SK-N-SH (cell line): ENCODE results near the gene PDE4D. TPM values are rescaled to one million over a fixed set of nuclear protein-coding genes. Genes with fewer than 3 reads are reported as not detected.

ENCODE experiments used
- CTCF ChIA-PET: fragments of 300-600, 350-600 bp; formaldehyde crosslinking; extraction: SDS; loops from one replicate; lab custom pipeline; 2021; lab: Yijun Ruan, JAX
- POLR2A ChIA-PET: fragments of 350-600 bp; sonication (Branson Sonifier 250); formaldehyde crosslinking; extraction: SDS; loops from one replicate; lab custom pipeline; 2020; ENCODE audit warnings: antibody characterized with exemption, inconsistent platforms; lab: Yijun Ruan, JAX
- DNase-seq: peaks from one replicate; pipeline ENCODE4 v3.0.0; 2012
- H2AFZ ChIP-seq: fragments of 200-600 bp; sonication (generic); 2 replicates; pipeline ENCODE4 v1.8.1; 2016; ENCODE audit warnings: antibody characterized with exemption, mild to moderate bottlenecking, low read depth
- H3F3A ChIP-seq: fragments of 200-600 bp; sonication (generic); replicated peaks from 2 replicates; pipeline ENCODE3; 2016; ENCODE audit warnings: antibody characterized with exemption, mild to moderate bottlenecking; ENCODE audit not compliant: insufficient read depth
- H3K27ac ChIP-seq, 2 experiments: fragments of 200-500 bp in 1 of 2; fragments of 200-600 bp in 1 of 2; sonication (Bioruptor generic) in 1 of 2; sonication (generic), shearing (Covaris generic) in 1 of 2; 2 replicates each; pipeline versions ENCODE4 v1.5.1 to v1.6.1; 2014 to 2016; ENCODE audit warnings: low read depth in 2 of 2, inconsistent platforms in 1 of 2, low read length in 1 of 2, mild to moderate bottlenecking in 1 of 2, mixed read lengths in 1 of 2
- H3K27me3 ChIP-seq: fragments of 200-600 bp; sonication (generic), shearing (Covaris generic); 2 replicates; pipeline ENCODE4 v1.6.1; 2016; ENCODE audit warnings: mixed run types; ENCODE audit not compliant: insufficient read depth
- H3K36me3 ChIP-seq, 2 experiments: fragments of 200-500 bp in 1 of 2; fragments of 200-600 bp in 1 of 2; sonication (Bioruptor generic) in 1 of 2; sonication (generic) in 1 of 2; replicated peaks in 1 of 2; 2 replicates each; pipeline versions ENCODE3 to v1.5.1; 2014 to 2016; ENCODE audit warnings: low read length in 1 of 2, mild to moderate bottlenecking in 1 of 2; ENCODE audit not compliant: insufficient read depth in 2 of 2, control insufficient read depth in 1 of 2
- H3K4me1 ChIP-seq, 2 experiments: fragments of 200-500 bp in 1 of 2; fragments of 200-600 bp in 1 of 2; sonication (Bioruptor generic) in 1 of 2; sonication (generic), shearing (Covaris generic) in 1 of 2; 2 replicates each; pipeline versions ENCODE4 v1.5.1 to v1.6.1; 2014 to 2016; ENCODE audit warnings: low read depth in 1 of 2, low read length in 1 of 2, mixed run types in 1 of 2; ENCODE audit not compliant: insufficient read depth in 2 of 2, control insufficient read depth in 1 of 2
- H3K4me2 ChIP-seq: fragments of 200-600 bp; sonication (generic), shearing (Covaris generic); 2 replicates; pipeline ENCODE4 v1.6.1; 2017; ENCODE audit warnings: mixed run types
- H3K4me3 ChIP-seq, 2 experiments: fragments of 200-500 bp in 1 of 2; fragments of 200-600 bp in 1 of 2; sonication (Bioruptor generic) in 1 of 2; sonication (generic), shearing (Covaris generic) in 1 of 2; 2 replicates each; pipeline versions ENCODE4 v1.5.1 to v1.8.1; 2014 to 2016; ENCODE audit warnings: low read depth in 2 of 2, inconsistent platforms in 1 of 2, low read length in 1 of 2, mild to moderate bottlenecking in 1 of 2, mixed read lengths in 1 of 2, moderate library complexity in 1 of 2
- H3K79me2 ChIP-seq: fragments of 200-600 bp; sonication (generic); 2 replicates; pipeline ENCODE4 v1.8.1; 2017; ENCODE audit warnings: mild to moderate bottlenecking; ENCODE audit not compliant: insufficient read depth
- H3K9ac ChIP-seq: fragments of 200-600 bp; sonication (generic); 2 replicates; pipeline ENCODE4 v1.6.1; 2017; ENCODE audit warnings: mixed run types
- H3K9me2 ChIP-seq: fragments of 200-600 bp; sonication (generic); 2 replicates; pipeline ENCODE4 v1.6.1; 2017; ENCODE audit warnings: mixed run types
- H3K9me3 ChIP-seq: fragments of 200-600 bp; sonication (generic); 2 replicates; pipeline ENCODE4 v1.6.1; 2017; ENCODE audit warnings: mixed run types, mild to moderate bottlenecking, moderate library complexity
- H4K20me1 ChIP-seq: fragments of 200-600 bp; sonication (generic); 2 replicates; pipeline ENCODE4 v1.6.1; 2017; ENCODE audit warnings: mild to moderate bottlenecking, mixed run types; ENCODE audit not compliant: insufficient read depth
- CHD2 ChIP-seq: fragments of 150-350 bp; IDR thresholded peaks from 2 replicates; pipeline ENCODE4 v1.6.1; 2018; ENCODE audit warnings: low read length; ENCODE audit not compliant: partially characterized antibody
- CTCF ChIP-seq: fragments of 200-600 bp; sonication (generic); IDR thresholded peaks from 2 replicates; pipeline ENCODE4 v1.6.1; 2017; ENCODE audit warnings: antibody characterized with exemption, mild to moderate bottlenecking, moderate library complexity
- ELF1 ChIP-seq: IDR thresholded peaks from 2 replicates; pipeline ENCODE4 v1.4.0; 2012
- FOSL2 ChIP-seq: IDR thresholded peaks from 2 replicates; pipeline ENCODE4 v1.4.0; 2012; ENCODE audit warnings: low read depth, mild to moderate bottlenecking, moderate library complexity, borderline replicate concordance
- FOXJ3 ChIP-seq: sonication (generic); formaldehyde crosslinking; IDR thresholded peaks from 2 replicates; pipeline ENCODE4 v1.5.1; 2020; ENCODE audit warnings: mild to moderate bottlenecking, missing genetic modification reagents
- FOXM1 ChIP-seq: IDR thresholded peaks from 2 replicates; pipeline ENCODE4 v1.4.0; 2012; ENCODE audit warnings: low read depth, mild to moderate bottlenecking
- GABPA ChIP-seq: IDR thresholded peaks from 2 replicates; pipeline ENCODE4 v1.4.0; 2012; ENCODE audit warnings: low read depth, mild to moderate bottlenecking
- GATA2 ChIP-seq: sonication (generic); formaldehyde crosslinking; IDR thresholded peaks from 2 replicates; pipeline ENCODE4 v1.5.0; 2020; ENCODE audit warnings: mild to moderate bottlenecking, missing genetic modification reagents
- JUND ChIP-seq: IDR thresholded peaks from 2 replicates; pipeline ENCODE4 v1.4.0; 2012
- MAX ChIP-seq: IDR thresholded peaks from 2 replicates; pipeline ENCODE4 v1.4.0; 2012; ENCODE audit warnings: low read depth
- MEF2A ChIP-seq: IDR thresholded peaks from 2 replicates; pipeline ENCODE4 v1.4.0; 2012; ENCODE audit warnings: low read depth, borderline replicate concordance
- MXI1 ChIP-seq: IDR thresholded peaks from 2 replicates; pipeline ENCODE4 v1.6.1; 2012; ENCODE audit warnings: mild to moderate bottlenecking, low read depth, low read length, improper control_type of control experiment
- NFIC ChIP-seq: IDR thresholded peaks from 2 replicates; pipeline ENCODE4 v1.4.0; 2012; ENCODE audit warnings: borderline replicate concordance
- PBX3 ChIP-seq: IDR thresholded peaks from 2 replicates; pipeline ENCODE4; 2012
- POLR2AphosphoS5 ChIP-seq: IDR thresholded peaks from 2 replicates; pipeline ENCODE4 v1.6.1; 2012; ENCODE audit warnings: low read depth, low read length
- RCOR1 ChIP-seq: fragments of 150-350 bp; IDR thresholded peaks from 2 replicates; pipeline ENCODE4 v1.6.1; 2017; ENCODE audit warnings: antibody characterized with exemption, low read length
- REST ChIP-seq: IDR thresholded peaks from 2 replicates; pipeline ENCODE4 v1.6.1; 2012; ENCODE audit warnings: mild to moderate bottlenecking, low read depth, low read length, moderate library complexity
- RXRA ChIP-seq: IDR thresholded peaks from 2 replicates; pipeline ENCODE4 v1.4.0; 2012; ENCODE audit warnings: low read depth, mild to moderate bottlenecking, borderline replicate concordance
- SIN3A ChIP-seq: IDR thresholded peaks from 2 replicates; pipeline ENCODE4 v1.6.1; 2012; ENCODE audit warnings: low read depth, mild to moderate bottlenecking, low read length, moderate library complexity, borderline replicate concordance
- SMC3 ChIP-seq: IDR thresholded peaks from 2 replicates; pipeline ENCODE4 v1.6.1; 2012; ENCODE audit warnings: low read depth, low read length, improper control_type of control experiment
- TCF12 ChIP-seq: IDR thresholded peaks from 2 replicates; pipeline ENCODE4 v1.4.0; 2012
- TEAD4 ChIP-seq: IDR thresholded peaks from 2 replicates; pipeline ENCODE4 v1.4.0; 2012; ENCODE audit warnings: mild to moderate bottlenecking, borderline replicate concordance; ENCODE audit not compliant: insufficient read depth
- YY1 ChIP-seq: IDR thresholded peaks from 2 replicates; pipeline ENCODE4 v1.4.0; 2012; ENCODE audit warnings: low read depth, mild to moderate bottlenecking
- WGBS: methylation state at CpG from one replicate; pipeline ENCODE4 v1.1.6; 2017; ENCODE audit warnings: low lambda C conversion rate; 5-methylcytosine and 5-hydroxymethylcytosine counted together
- polyA plus RNA-seq, 3 experiments: library from polyadenylated mRNA; depleted of rRNA; stranded (reverse); fragments of >200 nt; gene quantifications; 2 replicates each; pipeline ENCODE4 v1.2.3, GENCODE V29; 2012

PDE4D gene
- polyA plus RNA-seq, 1 of the 3 experiments (the other 2 are of a cell fraction): 2.4 TPM

GRCh38 chr5:59724482-59725391 lies 168.8 kb downstream of the PDE4D start (continued):
- TF ChIP-seq CHD2 (no peak), REST (no peak), YY1 (no peak), MAX (no peak), SIN3A (no peak), GABPA (no peak), TCF12 (no peak), NFIC (no peak; the same call in 1 of the 2 replicates), MXI1 (no peak), MEF2A (no peak), JUND (no peak), FOXJ3 (no peak), SMC3 (peak; percentile 50), RXRA (no peak), PBX3 (no peak), TEAD4 (no peak), RCOR1 (no peak)

GRCh38 chr5:59722874-59723273 lies 170.7 kb downstream of the PDE4D start:
- Histone ChIP-seq H3K4me1 (peaks cover 0 to 3% of the 10 kb centered on the region in 2 experiments; a peak in 2 of 4 replicates), H3F3A (peaks cover 3% of the 10 kb centered on the region), H3K9me2 (no peaks in the 10 kb centered on the region), H3K27ac (no peak overlapping the region), H3K4me3 (no peak overlapping the region), H3K27me3 (no peaks in the 10 kb centered on the region), H2AFZ (no peak overlapping the region), H4K20me1 (no peaks in the 10 kb centered on the region), H3K9me3 (no peaks in the 10 kb centered on the region), H3K9ac (no peak overlapping the region), H3K79me2 (no peaks in the 10 kb centered on the region), H3K4me2 (no peak overlapping the region), H3K36me3 (no peaks in the 10 kb centered on the region)
- ChIA-PET CTCF (no interaction called here), POLR2A (no interaction called here)
- TF ChIP-seq GATA2 (CRISPR knock-in tag) (no peak), MXI1 (no peak), ELF1 (no peak), JUND (peak; percentile 16; the same call in 1 of the 2 replicates), PBX3 (0 out of 2 replicates have a peak, but pooled peaks have one; percentile 26), NFIC (no peak), CTCF (no peak), FOSL2 (peak; percentile 57; the same call in 1 of the 2 replicates), FOXM1 (no peak), POLR2AphosphoS5 (no peak)
- whole genome bisulfite sequencing: 53% methylated on average over 2 of the region's 2 CpGs
- DNase-seq: no peak
